ENCODE results near the gene DYNLT4.
"Not testable (repeated sequence)": the region's sequence is repeated elsewhere in the genome, so short reads cannot be mapped to it uniquely, and the experiment has no call there.

DYNLT4 gene

GRCh38 chr1:44786841-44787426 lies 20.2 kb downstream of the DYNLT4 start:
- no peak for DNase-seq

- DNase-seq: peak; percentile 49
Measured at GRCh38 chr1:44786138-44786840, 20.9 kb downstream of the DYNLT4 start.

- DNase-seq: no peak
Measured at GRCh38 chr1:44785501-44786137, 21.5 kb downstream of the DYNLT4 start.

- DNase-seq: no peak
Measured at GRCh38 chr1:44785029-44785380, 22.1 kb downstream of the DYNLT4 start.

GRCh38 chr1:44784094-44785028 lies 22.8 kb downstream of the DYNLT4 start:
- DNase-seq: no peak

GRCh38 chr1:44783697-44784093 lies 23.5 kb downstream of the DYNLT4 start:
- no peak for DNase-seq

GRCh38 chr1:44780583-44781121 lies 26.5 kb downstream of the DYNLT4 start:
- no peak for DNase-seq

- DNase-seq: no peak
Measured at GRCh38 chr1:44778705-44779576, 28.2 kb downstream of the DYNLT4 start.

GRCh38 chr1:44777969-44778635 lies 29.0 kb downstream of the DYNLT4 start:
- DNase-seq: no peak

GRCh38 chr1:44777547-44777946 lies 29.6 kb downstream of the DYNLT4 start:
- DNase-seq: no peak

- DNase-seq: no peak
Measured at GRCh38 chr1:44776730-44777068, 30.5 kb downstream of the DYNLT4 start.

- peak; percentile 51 for DNase-seq
Measured at GRCh38 chr1:44775930-44776729, 31.0 kb downstream of the DYNLT4 start.

- DNase-seq: peak; percentile 84
Measured at GRCh38 chr1:44775078-44775929, 31.8 kb downstream of the DYNLT4 start, which contains the start of gene RPS8. Gene RPS8, plus strand, starts transcription at chr1:44775540. Its CDS starts 57 bp downstream, at chr1:44775597.

- DNase-seq: not testable (repeated sequence)
Measured at GRCh38 chr1:44766421-44766820, 40.7 kb downstream of the DYNLT4 start.

GRCh38 chr1:44760876-44761275 lies 46.3 kb downstream of the DYNLT4 start:
- DNase-seq: no peak

GRCh38 chr1:44759077-44759476 lies 48.1 kb downstream of the DYNLT4 start:
- no peak for DNase-seq

GRCh38 chr1:44757420-44757819 lies 49.7 kb downstream of the DYNLT4 start:
- DNase-seq: no peak

All from NK-92 treated with Interleukin-12 subunit alpha and Interleukin-12 subunit beta, amount 100 ng/mL, for 24 hours (cell line).